Keratinocyte (primary cell): ENCODE measurements around the gene ATL1.

Source experiments
- EZH2 ChIP-seq: IDR thresholded peaks from one replicate; pipeline ENCODE4 v1.6.1; 2012; ENCODE audit warnings: inconsistent platforms, mild to moderate bottlenecking, low read length, moderate library complexity
- TF ChIP-seq, protein P1 (sequence below), 3 experiments: IDR thresholded peaks in 1 of 3; conservative IDR thresholded peaks in 1 of 3; optimal IDR thresholded peaks in 1 of 3; 2 replicates in 2 of 3; 3 replicates in 1 of 3; pipeline versions ENCODE3 to v1.5.1; 2011; ENCODE audit warnings: low read length in 3 of 3, mild to moderate bottlenecking in 3 of 3, moderate library complexity in 2 of 3, control low read depth in 1 of 3, inconsistent platforms in 1 of 3; ENCODE audit not compliant: insufficient read depth in 2 of 3; ENCODE audit errors: extremely low read depth in 1 of 3

DNA sequence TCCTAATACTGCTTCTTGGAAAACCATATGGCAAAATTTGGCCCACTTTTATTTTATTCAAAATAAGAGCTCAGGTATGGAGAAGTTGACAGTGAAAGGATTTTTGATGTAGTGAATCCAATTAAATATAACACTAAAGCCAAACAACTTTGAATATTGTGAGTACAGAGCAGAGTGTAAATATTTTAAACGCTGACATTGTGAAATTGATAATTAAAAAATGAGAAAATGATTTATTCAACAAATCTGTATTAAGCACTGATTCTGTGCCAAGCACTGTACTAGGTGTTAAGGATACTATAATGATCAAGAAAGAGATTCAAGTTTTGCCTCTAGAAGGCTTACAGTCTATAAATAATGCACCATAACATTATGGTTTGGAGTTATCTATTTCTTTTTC, 50.5 kb downstream of the ATL1 start:
- TF ChIP-seq, protein P1, sequence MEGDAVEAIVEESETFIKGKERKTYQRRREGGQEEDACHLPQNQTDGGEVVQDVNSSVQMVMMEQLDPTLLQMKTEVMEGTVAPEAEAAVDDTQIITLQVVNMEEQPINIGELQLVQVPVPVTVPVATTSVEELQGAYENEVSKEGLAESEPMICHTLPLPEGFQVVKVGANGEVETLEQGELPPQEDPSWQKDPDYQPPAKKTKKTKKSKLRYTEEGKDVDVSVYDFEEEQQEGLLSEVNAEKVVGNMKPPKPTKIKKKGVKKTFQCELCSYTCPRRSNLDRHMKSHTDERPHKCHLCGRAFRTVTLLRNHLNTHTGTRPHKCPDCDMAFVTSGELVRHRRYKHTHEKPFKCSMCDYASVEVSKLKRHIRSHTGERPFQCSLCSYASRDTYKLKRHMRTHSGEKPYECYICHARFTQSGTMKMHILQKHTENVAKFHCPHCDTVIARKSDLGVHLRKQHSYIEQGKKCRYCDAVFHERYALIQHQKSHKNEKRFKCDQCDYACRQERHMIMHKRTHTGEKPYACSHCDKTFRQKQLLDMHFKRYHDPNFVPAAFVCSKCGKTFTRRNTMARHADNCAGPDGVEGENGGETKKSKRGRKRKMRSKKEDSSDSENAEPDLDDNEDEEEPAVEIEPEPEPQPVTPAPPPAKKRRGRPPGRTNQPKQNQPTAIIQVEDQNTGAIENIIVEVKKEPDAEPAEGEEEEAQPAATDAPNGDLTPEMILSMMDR (optimal IDR thresholded peaks at IDR 0.05 in 1 of 3, IDR thresholded peaks at IDR 0.05 in 1 of 3, conservative IDR thresholded peaks at IDR 0.05 in 1 of 3; ENCODE audit: extremely low read depth in 1 of 3, insufficient read depth in 2 of 3, low read length in 3 of 3): no peak
- TF ChIP-seq EZH2: no peak
